IgD-negative memory B cell (primary cell): ENCODE results near the gene EFNA4. TPM values are rescaled to one million over a fixed set of nuclear protein-coding genes. Genes with fewer than 3 reads are reported as not detected.
A peak's percentile ranks its signal among the peaks of the same experiment; 100 is the strongest.

Experiments
- H3K27ac Mint-ChIP-seq, 3 donors: one replicate each; pipeline ENCODE4 v1.8.0; 2020 to 2022; ENCODE audit warnings: mild to moderate bottlenecking in 3 of 3, mixed read lengths in 3 of 3, moderate library complexity in 1 of 3
- H3K27me3 Mint-ChIP-seq: one replicate; pipeline ENCODE4 v1.8.0; 2021; ENCODE audit warnings: mixed read lengths
- H3K36me3 Mint-ChIP-seq: one replicate; pipeline ENCODE4 v1.8.0; 2020; ENCODE audit warnings: mild to moderate bottlenecking, mixed read lengths
- H3K4me1 Mint-ChIP-seq, 3 donors: one replicate each; pipeline ENCODE4 v1.8.0; 2020 to 2022; ENCODE audit warnings: mixed read lengths in 3 of 3, mild to moderate bottlenecking in 1 of 3
- H3K4me3 Mint-ChIP-seq, 4 donors: one replicate each; pipeline ENCODE4 v1.8.0; 2020 to 2022; ENCODE audit warnings: mild to moderate bottlenecking in 4 of 4, mixed read lengths in 4 of 4, moderate library complexity in 3 of 4
- H3K9me3 Mint-ChIP-seq, 3 donors: one replicate each; pipeline ENCODE4 v1.8.0; 2020 to 2021; ENCODE audit warnings: mixed read lengths in 3 of 3, mild to moderate bottlenecking in 1 of 3
- polyA plus RNA-seq: library from polyadenylated mRNA; unstranded; fragments of 300-500 nt; fragmentation: Illumina TruSeq; gene quantifications from one replicate; pipeline ENCODE4 v1.2.3, GENCODE V29; 2021

Gene EFNA4
- polyA plus RNA-seq, 1 donor from 2014 or later: 8.5 TPM

GRCh38 chr1:155091071-155092051 is 27.8 kb downstream of the EFNA4 start:
- no peaks in the 10 kb centered on the region for H3K9me3 Mint-ChIP-seq
- H3K27me3 Mint-ChIP-seq: peaks cover 4% of the 10 kb centered on the region
- no peak overlapping the region for H3K27ac Mint-ChIP-seq
- peaks cover 1 to 7% (median 2%) of the 10 kb centered on the region in 3 donors for H3K4me1 Mint-ChIP-seq
- H3K36me3 Mint-ChIP-seq: peaks cover 1% of the 10 kb centered on the region
- peak overlapping the region in 1 of 4 donors; percentile 14 for H3K4me3 Mint-ChIP-seq

GRCh38 chr1:155092131-155092530 is 28.6 kb downstream of the EFNA4 start:
- Mint-ChIP-seq H3K27me3 (peaks cover 4% of the 10 kb centered on the region), H3K36me3 (peaks cover 1% of the 10 kb centered on the region), H3K4me1 (peaks cover 1 to 7% (median 2%) of the 10 kb centered on the region in 3 donors), H3K27ac (no peak overlapping the region), H3K4me3 (no peak overlapping the region), H3K9me3 (no peaks in the 10 kb centered on the region)

- Mint-ChIP-seq H3K4me3 (no peak overlapping the region), H3K9me3 (no peaks in the 10 kb centered on the region), H3K36me3 (peaks cover 1% of the 10 kb centered on the region), H3K4me1 (peaks cover 1 to 3% (median 2%) of the 10 kb centered on the region in 3 donors), H3K27ac (no peak overlapping the region), H3K27me3 (peaks cover 4% of the 10 kb centered on the region)
Observed at GRCh38 chr1:155092641-155093040, 29.1 kb downstream of the EFNA4 start.

GRCh38 chr1:155093911-155094621 is 30.5 kb downstream of the EFNA4 start:
- H3K4me3 Mint-ChIP-seq: no peak overlapping the region
- no peak overlapping the region for H3K27ac Mint-ChIP-seq

GRCh38 chr1:155094622-155094948 is 31.0 kb downstream of the EFNA4 start:
- H3K27me3 Mint-ChIP-seq: peaks cover 2% of the 10 kb centered on the region
- H3K4me1 Mint-ChIP-seq: peaks cover 0 to 2% (median 0%) of the 10 kb centered on the region in 3 donors
- H3K9me3 Mint-ChIP-seq: no peaks in the 10 kb centered on the region
- H3K27ac Mint-ChIP-seq: no peak overlapping the region
- H3K4me3 Mint-ChIP-seq: no peak overlapping the region
- H3K36me3 Mint-ChIP-seq: peaks cover 1% of the 10 kb centered on the region

More at GRCh38 chr1:155093911-155094621, 30.5 kb downstream of the EFNA4 start:
- Mint-ChIP-seq H3K36me3 (peaks cover 1% of the 10 kb centered on the region), H3K27me3 (peaks cover 2% of the 10 kb centered on the region), H3K9me3 (no peaks in the 10 kb centered on the region), H3K4me1 (peaks cover 0 to 2% (median 0%) of the 10 kb centered on the region in 3 donors)

GRCh38 chr1:155099331-155099730 is 35.8 kb downstream of the EFNA4 start:
- Mint-ChIP-seq H3K4me1 (no peaks in the 10 kb centered on the region), H3K4me3 (no peak overlapping the region)

GRCh38 chr1:155103325-155103724 is 39.8 kb downstream of the EFNA4 start:
- Mint-ChIP-seq H3K4me1 (peaks cover 0 to 2% (median 0%) of the 10 kb centered on the region in 3 donors), H3K27ac (no peak overlapping the region), H3K9me3 (no peaks in the 10 kb centered on the region), H3K27me3 (no peaks in the 10 kb centered on the region), H3K4me3 (no peak overlapping the region), H3K36me3 (no peaks in the 10 kb centered on the region)

More at GRCh38 chr1:155099331-155099730, 35.8 kb downstream of the EFNA4 start:
- Mint-ChIP-seq H3K9me3 (no peaks in the 10 kb centered on the region), H3K27ac (no peak overlapping the region), H3K36me3 (no peaks in the 10 kb centered on the region), H3K27me3 (peaks cover 2% of the 10 kb centered on the region)

- Mint-ChIP-seq H3K36me3 (peaks cover 2% of the 10 kb centered on the region), H3K9me3 (no peaks in the 10 kb centered on the region), H3K4me1 (peaks cover 0 to 2% (median 0%) of the 10 kb centered on the region in 3 donors), H3K27me3 (no peaks in the 10 kb centered on the region), H3K4me3 (no peak overlapping the region), H3K27ac (no peak overlapping the region)
Observed at GRCh38 chr1:155104605-155105534, 41.3 kb downstream of the EFNA4 start.

- H3K4me1 Mint-ChIP-seq: peaks cover 0 to 2% (median 0%) of the 10 kb centered on the region in 3 donors
- H3K4me3 Mint-ChIP-seq: no peak overlapping the region
- no peak overlapping the region for H3K27ac Mint-ChIP-seq
- H3K27me3 Mint-ChIP-seq: peaks cover 1% of the 10 kb centered on the region
- peaks cover 2% of the 10 kb centered on the region for H3K36me3 Mint-ChIP-seq
- H3K9me3 Mint-ChIP-seq: no peaks in the 10 kb centered on the region
Observed at GRCh38 chr1:155105604-155106011, 42.1 kb downstream of the EFNA4 start.

- no peak overlapping the region for H3K4me3 Mint-ChIP-seq
- H3K9me3 Mint-ChIP-seq: no peaks in the 10 kb centered on the region
- H3K27me3 Mint-ChIP-seq: peaks cover 5% of the 10 kb centered on the region
- no peak overlapping the region for H3K27ac Mint-ChIP-seq
- peaks cover 2% of the 10 kb centered on the region for H3K36me3 Mint-ChIP-seq
- H3K4me1 Mint-ChIP-seq: peaks cover 0 to 2% (median 0%) of the 10 kb centered on the region in 3 donors
Observed at GRCh38 chr1:155106862-155107261, 43.3 kb downstream of the EFNA4 start.

GRCh38 chr1:155107309-155108264 is 44.0 kb downstream of the EFNA4 start:
- Mint-ChIP-seq H3K9me3 (no peaks in the 10 kb centered on the region), H3K4me3 (no peak overlapping the region), H3K4me1 (peaks cover 0 to 2% (median 0%) of the 10 kb centered on the region in 3 donors), H3K27ac (no peak overlapping the region), H3K36me3 (peaks cover 2% of the 10 kb centered on the region), H3K27me3 (peaks cover 5% of the 10 kb centered on the region)

- Mint-ChIP-seq H3K36me3 (peaks cover 2% of the 10 kb centered on the region), H3K4me3 (no peak overlapping the region), H3K9me3 (no peaks in the 10 kb centered on the region), H3K27ac (no peak overlapping the region), H3K4me1 (peaks cover 0 to 2% (median 0%) of the 10 kb centered on the region in 3 donors), H3K27me3 (peaks cover 5% of the 10 kb centered on the region)
Observed at GRCh38 chr1:155108296-155108695, 44.8 kb downstream of the EFNA4 start.

- H3K27ac Mint-ChIP-seq: no peak overlapping the region
- H3K36me3 Mint-ChIP-seq: peaks cover 2% of the 10 kb centered on the region
- no peak overlapping the region for H3K4me3 Mint-ChIP-seq
- peaks cover 0 to 2% (median 0%) of the 10 kb centered on the region in 3 donors for H3K4me1 Mint-ChIP-seq
- peaks cover 5% of the 10 kb centered on the region for H3K27me3 Mint-ChIP-seq
- H3K9me3 Mint-ChIP-seq: no peaks in the 10 kb centered on the region
Observed at GRCh38 chr1:155110381-155110780, 46.8 kb downstream of the EFNA4 start.
